Measurements from ENCODE around the gene APCDD1.
"Not testable (repeated sequence)": the region's sequence is repeated elsewhere in the genome, so short reads cannot be mapped to it uniquely, and the experiment has no call there.

APCDD1 gene

DNA sequence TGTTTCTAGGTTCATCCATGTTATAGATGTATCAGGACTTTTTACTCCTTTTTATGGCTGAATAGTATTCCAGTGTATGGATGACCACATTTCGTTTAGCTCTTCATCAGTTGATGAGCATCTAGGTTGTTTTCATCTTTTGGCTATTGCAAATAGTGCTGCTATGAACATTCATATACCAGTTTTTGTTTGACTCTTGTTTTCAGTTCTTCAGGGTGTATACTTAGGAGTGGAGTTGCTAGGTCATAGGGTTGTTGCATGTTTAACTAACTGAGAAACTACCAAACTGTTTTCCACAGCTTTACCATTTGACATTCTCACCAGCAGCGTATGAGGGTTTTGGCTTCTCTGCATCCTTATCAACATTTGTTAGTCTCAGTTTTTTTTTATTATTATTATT lies 45.6 kb downstream of the APCDD1 start:
- TF ChIP-seq, protein P1, sequence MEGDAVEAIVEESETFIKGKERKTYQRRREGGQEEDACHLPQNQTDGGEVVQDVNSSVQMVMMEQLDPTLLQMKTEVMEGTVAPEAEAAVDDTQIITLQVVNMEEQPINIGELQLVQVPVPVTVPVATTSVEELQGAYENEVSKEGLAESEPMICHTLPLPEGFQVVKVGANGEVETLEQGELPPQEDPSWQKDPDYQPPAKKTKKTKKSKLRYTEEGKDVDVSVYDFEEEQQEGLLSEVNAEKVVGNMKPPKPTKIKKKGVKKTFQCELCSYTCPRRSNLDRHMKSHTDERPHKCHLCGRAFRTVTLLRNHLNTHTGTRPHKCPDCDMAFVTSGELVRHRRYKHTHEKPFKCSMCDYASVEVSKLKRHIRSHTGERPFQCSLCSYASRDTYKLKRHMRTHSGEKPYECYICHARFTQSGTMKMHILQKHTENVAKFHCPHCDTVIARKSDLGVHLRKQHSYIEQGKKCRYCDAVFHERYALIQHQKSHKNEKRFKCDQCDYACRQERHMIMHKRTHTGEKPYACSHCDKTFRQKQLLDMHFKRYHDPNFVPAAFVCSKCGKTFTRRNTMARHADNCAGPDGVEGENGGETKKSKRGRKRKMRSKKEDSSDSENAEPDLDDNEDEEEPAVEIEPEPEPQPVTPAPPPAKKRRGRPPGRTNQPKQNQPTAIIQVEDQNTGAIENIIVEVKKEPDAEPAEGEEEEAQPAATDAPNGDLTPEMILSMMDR (IDR thresholded peaks at IDR 0.05; ENCODE audit: low read depth, low read length): no peak
- H3K4me3 ChIP-seq (ENCODE audit: low read depth, low read length): no peak overlapping the region

DNA sequence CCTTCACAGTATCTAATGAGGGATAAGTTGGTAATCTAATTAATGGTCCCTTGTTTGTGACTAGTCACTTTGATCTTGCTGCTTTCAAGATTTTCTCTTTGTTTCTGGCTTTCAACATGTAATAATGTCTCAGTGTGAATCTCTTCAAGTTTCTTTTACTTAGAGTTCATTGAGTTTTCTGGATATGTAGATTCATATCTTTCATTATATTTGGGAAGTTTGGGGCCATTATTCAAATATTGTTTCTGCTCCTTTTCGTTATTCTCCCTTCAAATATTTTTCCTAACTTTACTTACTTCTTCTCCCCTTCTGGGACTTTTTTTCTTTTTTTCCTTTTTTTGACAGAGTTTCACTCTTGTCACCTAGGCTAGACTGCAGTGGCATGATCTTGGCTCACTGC lies 50.3 kb downstream of the APCDD1 start:
- no peak overlapping the region for H3K4me3 ChIP-seq (ENCODE audit: low read depth, low read length)
- TF ChIP-seq, protein P1 (IDR thresholded peaks at IDR 0.05; ENCODE audit: low read depth, low read length): no peak

DNA sequence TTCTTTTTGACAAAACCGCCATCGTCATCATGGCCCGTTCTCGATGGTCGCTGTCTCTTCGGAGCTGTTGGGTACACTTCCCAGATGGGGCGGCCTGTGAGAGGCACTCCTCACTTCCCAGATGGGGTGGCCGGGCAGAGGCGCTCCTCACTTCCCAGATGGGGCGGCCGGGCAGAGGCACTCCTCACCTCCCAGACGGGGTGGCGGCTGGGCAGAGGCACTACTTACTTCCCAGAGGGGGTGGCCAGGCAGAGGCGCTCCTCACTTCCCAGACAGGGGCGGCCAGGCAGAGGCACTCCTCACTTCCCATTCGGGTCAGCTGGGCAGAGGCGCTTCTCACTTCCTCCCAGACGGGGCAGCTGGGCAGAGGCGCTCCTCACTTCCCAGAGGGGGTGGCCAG lies 51.5 kb downstream of the APCDD1 start:
- H3K4me3 ChIP-seq (ENCODE audit: low read depth, low read length): not testable (repeated sequence)

DNA sequence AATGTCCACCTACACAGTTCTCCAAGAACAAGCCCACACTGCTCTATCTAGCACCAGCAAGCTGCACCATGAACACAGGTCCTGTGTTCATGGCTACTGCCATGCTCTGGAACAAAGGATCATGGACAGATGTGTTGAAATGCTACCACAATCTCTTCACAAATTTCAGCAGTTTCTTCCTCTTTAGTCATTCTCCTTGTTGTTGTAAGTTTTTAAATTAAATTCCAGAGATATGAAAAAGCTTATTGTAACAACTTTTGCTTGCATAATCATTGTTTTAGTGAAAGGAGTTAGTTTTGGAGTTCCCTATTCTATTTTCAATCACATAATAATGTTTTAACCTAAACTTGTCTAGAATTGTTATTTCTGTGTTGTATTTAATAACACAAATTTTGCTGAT lies 54.2 kb downstream of the APCDD1 start:
- TF ChIP-seq, protein P1 (IDR thresholded peaks at IDR 0.05; ENCODE audit: low read depth, low read length): no peak
- H3K4me3 ChIP-seq (ENCODE audit: low read depth, low read length): no peak overlapping the region

DNA sequence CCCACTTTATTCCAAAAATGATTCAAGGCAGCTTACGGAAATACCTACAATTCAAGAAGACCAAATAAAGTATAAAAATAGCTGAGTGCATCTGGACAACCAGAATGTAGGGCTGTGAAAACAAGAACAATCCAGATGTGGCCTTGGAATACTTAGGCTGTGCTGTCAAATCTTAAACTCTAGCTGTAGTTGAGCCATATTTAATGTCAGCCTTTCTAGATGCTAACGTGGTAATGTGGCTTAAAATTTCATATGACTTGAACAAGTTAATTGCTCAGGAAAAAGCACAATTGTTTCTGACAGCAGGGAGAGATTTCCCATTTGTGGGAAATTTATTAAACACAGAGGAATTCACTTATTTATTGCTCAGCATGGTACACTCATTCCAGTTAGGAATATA lies 56.8 kb downstream of the APCDD1 start:
- H3K4me3 ChIP-seq (ENCODE audit: low read depth, low read length): no peak overlapping the region
- TF ChIP-seq, protein P1 (IDR thresholded peaks at IDR 0.05; ENCODE audit: low read depth, low read length): no peak

DNA sequence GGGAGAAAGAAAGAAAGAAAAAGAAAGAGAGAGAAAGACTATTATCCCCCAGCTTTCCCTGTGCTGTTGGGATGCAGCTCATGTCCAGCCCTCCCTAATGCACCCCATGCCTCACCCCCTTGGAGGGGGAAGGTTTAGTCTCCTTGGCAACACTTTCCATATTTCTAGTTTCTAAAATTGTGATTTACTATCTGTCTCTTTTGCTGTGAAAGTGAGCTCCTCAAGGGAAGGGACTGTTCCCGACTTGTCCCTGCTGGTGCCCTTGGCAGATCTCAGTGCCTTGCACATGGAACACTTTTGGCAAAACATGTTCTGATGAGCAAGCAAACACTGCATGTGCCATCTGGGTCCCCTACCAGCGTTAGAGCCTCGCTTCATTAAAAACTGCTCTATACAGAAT lies 59.6 kb downstream of the APCDD1 start:
- H3K4me3 ChIP-seq (ENCODE audit: low read depth, low read length): no peak overlapping the region
- TF ChIP-seq, protein P1 (IDR thresholded peaks at IDR 0.05; ENCODE audit: low read depth, low read length): no peak

DNA sequence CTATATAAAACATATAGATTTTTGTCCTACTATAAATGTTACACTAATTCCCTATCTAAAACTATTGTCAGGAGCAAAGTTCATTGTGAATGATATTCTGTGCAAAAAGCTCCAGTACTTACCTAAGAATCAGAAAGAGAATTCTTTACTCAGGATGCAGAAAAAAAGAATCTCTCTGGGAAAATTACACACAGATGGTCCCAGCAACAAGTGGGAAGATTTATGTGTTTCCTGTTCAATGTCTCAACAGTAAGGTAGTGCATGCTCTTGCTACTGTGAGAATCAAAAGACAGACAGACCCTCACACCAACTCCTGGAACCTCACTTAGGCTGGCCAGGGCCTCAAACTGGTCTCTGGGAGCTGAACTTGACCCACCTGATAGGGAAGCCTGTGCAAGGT lies 60.2 kb downstream of the APCDD1 start:
- TF ChIP-seq, protein P1 (IDR thresholded peaks at IDR 0.05; ENCODE audit: low read depth, low read length): no peak
- no peak overlapping the region for H3K4me3 ChIP-seq (ENCODE audit: low read depth, low read length)

DNA sequence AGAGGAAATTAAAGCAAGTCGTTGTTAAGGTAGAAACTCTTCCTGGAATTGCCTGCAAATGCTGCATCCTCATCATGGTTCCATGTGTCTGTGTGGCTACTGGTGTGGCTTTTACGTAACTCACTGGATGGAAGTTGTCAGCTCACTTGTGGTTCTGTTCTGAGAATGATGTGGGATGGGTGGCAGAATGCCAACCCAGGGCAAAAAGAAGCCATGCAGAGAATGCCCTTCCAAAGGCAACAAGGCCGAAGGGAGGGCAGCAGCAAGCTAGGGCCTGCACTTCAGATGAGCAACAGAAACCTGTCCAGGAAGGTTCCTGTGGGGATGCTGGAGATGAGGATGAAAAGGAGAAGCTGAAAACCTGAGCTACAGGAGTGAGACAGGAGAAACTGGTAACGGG lies 61.0 kb downstream of the APCDD1 start:
- TF ChIP-seq, protein P1 (IDR thresholded peaks at IDR 0.05; ENCODE audit: low read depth, low read length): no peak
- H3K4me3 ChIP-seq (ENCODE audit: low read depth, low read length): no peak overlapping the region
